CD14-positive monocyte (primary cell): ENCODE measurements around the gene MUC5B. TPM values are rescaled to one million over a fixed set of nuclear protein-coding genes. Genes with fewer than 3 reads are reported as not detected.

Experiments
- DNase-seq, 3 donors: peaks; one replicate each; pipeline ENCODE4 v3.0.0-alpha.2; 2011 to 2022
- H2AFZ ChIP-seq: 2 replicates; pipeline ENCODE4 v1.6.0; 2012; ENCODE audit warnings: mild to moderate bottlenecking, low read depth, low read length, inconsistent platforms; ENCODE audit not compliant: insufficient read depth, poor library complexity, severe bottlenecking
- H3K27ac ChIP-seq, 2 donors: 1 replicate in 1 of 2; 2 replicates in 1 of 2; pipeline ENCODE4 v1.5.1; 2012 to 2013; ENCODE audit warnings: low read length in 2 of 2, control low read depth in 1 of 2, inconsistent platforms in 1 of 2, low read depth in 1 of 2, mild to moderate bottlenecking in 1 of 2
- H3K27me3 ChIP-seq, 2 donors: one replicate each; pipeline versions ENCODE4 v1.6.0 to v1.6.1; 2011 to 2013; ENCODE audit warnings: low read length in 2 of 2; ENCODE audit not compliant: control insufficient read depth in 2 of 2, insufficient read depth in 2 of 2
- H3K36me3 ChIP-seq, 2 donors: replicated peaks in 1 of 2; 1 replicate in 1 of 2; 2 replicates in 1 of 2; pipeline versions ENCODE4 v1.5.1 to v1.6.1; 2012 to 2013; ENCODE audit warnings: low read length in 2 of 2, control low read depth in 1 of 2, inconsistent platforms in 1 of 2, mild to moderate bottlenecking in 1 of 2; ENCODE audit not compliant: insufficient read depth in 2 of 2, control insufficient read depth in 1 of 2
- H3K4me1 ChIP-seq, 2 donors: 1 replicate in 1 of 2; 2 replicates in 1 of 2; pipeline versions ENCODE4 v1.5.1 to v1.6.1; 2012 to 2013; ENCODE audit warnings: low read length in 2 of 2, control low read depth in 1 of 2, inconsistent platforms in 1 of 2, mild to moderate bottlenecking in 1 of 2, moderate library complexity in 1 of 2; ENCODE audit not compliant: insufficient read depth in 2 of 2, control insufficient read depth in 1 of 2
- H3K4me2 ChIP-seq: replicated peaks from 2 replicates; pipeline ENCODE3; 2012; ENCODE audit warnings: low read length, moderate library complexity, mild to moderate bottlenecking; ENCODE audit not compliant: poor library complexity, severe bottlenecking; ENCODE audit errors: extremely low read depth
- H3K4me3 ChIP-seq, 3 experiments: fragments of 200-600 bp in 1 of 3; sonication (generic) in 1 of 3; replicated peaks in 1 of 3; 1 replicate in 2 of 3; 2 replicates in 1 of 3; pipeline ENCODE4 v1.5.1; 2011 to 2013; ENCODE audit warnings: low read length in 3 of 3, mild to moderate bottlenecking in 3 of 3, control low read depth in 2 of 3, low read depth in 2 of 3, inconsistent platforms in 1 of 3, moderate library complexity in 1 of 3
- H3K79me2 ChIP-seq: 2 replicates; pipeline ENCODE4 v1.6.0; 2012; ENCODE audit warnings: mild to moderate bottlenecking, control low read depth, inconsistent platforms, low read length, moderate library complexity; ENCODE audit not compliant: insufficient read depth
- H3K9ac ChIP-seq: 2 replicates; pipeline ENCODE4 v1.6.0; 2017; ENCODE audit warnings: low read length, mild to moderate bottlenecking; ENCODE audit not compliant: insufficient read depth, poor library complexity, severe bottlenecking
- H3K9me3 ChIP-seq, 2 donors: replicated peaks in 1 of 2; 1 replicate in 1 of 2; 2 replicates in 1 of 2; pipeline versions ENCODE4 v1.5.1 to v1.6.1; 2012 to 2013; ENCODE audit warnings: low read length in 2 of 2, control low read depth in 1 of 2; ENCODE audit not compliant: control insufficient read depth in 1 of 2, insufficient read depth in 1 of 2
- H4K20me1 ChIP-seq: 2 replicates; pipeline ENCODE4 v1.6.0; 2012; ENCODE audit warnings: mild to moderate bottlenecking, low read length, control low read depth, moderate library complexity; ENCODE audit not compliant: insufficient read depth
- H3K27ac Mint-ChIP-seq, 7 donors: one replicate each; pipeline ENCODE4 v1.8.0; 2020; ENCODE audit warnings: mild to moderate bottlenecking in 7 of 7, mixed read lengths in 7 of 7, moderate library complexity in 6 of 7, inconsistent platforms in 2 of 7
- H3K27me3 Mint-ChIP-seq, 3 donors: one replicate each; pipeline ENCODE4 v1.8.0; 2021 to 2022; ENCODE audit warnings: low read depth in 3 of 3, mild to moderate bottlenecking in 3 of 3, mixed read lengths in 3 of 3, moderate library complexity in 3 of 3, inconsistent platforms in 1 of 3
- H3K36me3 Mint-ChIP-seq, 2 donors: one replicate each; pipeline ENCODE4 v1.8.0; 2020; ENCODE audit warnings: mixed read lengths in 2 of 2, inconsistent platforms in 1 of 2, mild to moderate bottlenecking in 1 of 2
- H3K4me1 Mint-ChIP-seq: one replicate; pipeline ENCODE4 v1.8.0; 2020; ENCODE audit warnings: mild to moderate bottlenecking, mixed read lengths
- H3K4me3 Mint-ChIP-seq, 2 donors: one replicate each; pipeline ENCODE4 v1.8.0; 2020; ENCODE audit warnings: mild to moderate bottlenecking in 2 of 2, mixed read lengths in 2 of 2, moderate library complexity in 1 of 2
- H3K9me3 Mint-ChIP-seq, 7 donors: one replicate each; pipeline ENCODE4 v1.8.0; 2020 to 2022; ENCODE audit warnings: mixed read lengths in 7 of 7, mild to moderate bottlenecking in 6 of 7, moderate library complexity in 6 of 7, inconsistent platforms in 2 of 7
- CTCF ChIP-seq: fragments of 200-600 bp; IDR thresholded peaks from one replicate; pipeline ENCODE4 v1.8.0; 2022; ENCODE audit warnings: antibody characterized with exemption, mild to moderate bottlenecking
- WGBS: methylation state at CpG from one replicate; pipeline ENCODE4 v1.1.5; 2013; ENCODE audit warnings: missing lambda C conversion rate; ENCODE audit not compliant: insufficient coverage; 5-methylcytosine and 5-hydroxymethylcytosine counted together
- intact Hi-C, 2 donors: fragments of 100-400 bp; cut with micrococcal nuclease; formaldehyde crosslinking; loops; one replicate each; pipeline versions ENCODE4 v1.15.0 to v1.15.1; 2023
- polyA plus RNA-seq, 3 donors: library from polyadenylated mRNA; depleted of rRNA in 1 of 3; unstranded in 2 of 3; stranded (reverse) in 1 of 3; fragments of 300-500 nt in 2 of 3; fragments of >200 nt in 1 of 3; fragmentation: Illumina TruSeq in 2 of 3; gene quantifications; 1 replicate in 2 of 3; 2 replicates in 1 of 3; pipeline ENCODE4 v1.2.3, GENCODE V29; 2012 to 2021

MUC5B gene
- polyA plus RNA-seq, 3 donors = not detected

GRCh38 chr11:1229471-1230120 lies 6.7 kb downstream of the MUC5B start:
- Histone ChIP-seq H3K4me2 (no peak overlapping the region), H3K79me2 (no peaks in the 10 kb centered on the region), H3K4me3 (no peak overlapping the region), H3K4me1 (no peaks in the 10 kb centered on the region), H4K20me1 (no peaks in the 10 kb centered on the region), H3K9ac (no peak overlapping the region), H3K36me3 (no peaks in the 10 kb centered on the region), H3K9me3 (no peaks in the 10 kb centered on the region), H2AFZ (no peak overlapping the region), H3K27ac (no peak overlapping the region), H3K27me3 (no peaks in the 10 kb centered on the region)
- no peaks in the 10 kb centered on the region for H3K4me1 Mint-ChIP-seq
- no peaks in the 10 kb centered on the region for H3K36me3 Mint-ChIP-seq
- no peak overlapping the region for H3K27ac Mint-ChIP-seq
- intact Hi-C loops = no loop called here
- DNase-seq = no peak
- WGBS = 90% methylated on average over 17 of the region's 27 CpGs
- H3K27me3 Mint-ChIP-seq = peaks cover 0 to 8% (median 5%) of the 10 kb centered on the region in 3 donors
- no peak for TF ChIP-seq CTCF
- H3K4me3 Mint-ChIP-seq = no peak overlapping the region
- H3K9me3 Mint-ChIP-seq = no peaks in the 10 kb centered on the region

GRCh38 chr11:1230121-1230455 lies 7.2 kb downstream of the MUC5B start:
- no peak for TF ChIP-seq CTCF
- no peak overlapping the region for H2AFZ ChIP-seq
- no peaks in the 10 kb centered on the region for H3K4me1 ChIP-seq
- H3K9me3 Mint-ChIP-seq = no peaks in the 10 kb centered on the region
- WGBS = 100% methylated on average over 1 of the region's 5 CpGs
- no peak overlapping the region for H3K4me3 Mint-ChIP-seq
- no peak overlapping the region for H3K27ac ChIP-seq
- no peak overlapping the region for H3K9ac ChIP-seq
- no peaks in the 10 kb centered on the region for H3K36me3 Mint-ChIP-seq
- intact Hi-C loops = no loop called here
- H3K27me3 Mint-ChIP-seq = peaks cover 0 to 5% (median 5%) of the 10 kb centered on the region in 3 donors
- H3K27ac Mint-ChIP-seq = no peak overlapping the region
- H3K9me3 ChIP-seq = no peaks in the 10 kb centered on the region
- no peak for DNase-seq
- H3K4me3 ChIP-seq = no peak overlapping the region
- H3K36me3 ChIP-seq = no peaks in the 10 kb centered on the region
- no peaks in the 10 kb centered on the region for H4K20me1 ChIP-seq
- H3K4me2 ChIP-seq = no peak overlapping the region
- no peaks in the 10 kb centered on the region for H3K27me3 ChIP-seq
- H3K79me2 ChIP-seq = no peaks in the 10 kb centered on the region
- no peaks in the 10 kb centered on the region for H3K4me1 Mint-ChIP-seq
